ENCODE results near the gene PSD.

The PSD gene

DNA sequence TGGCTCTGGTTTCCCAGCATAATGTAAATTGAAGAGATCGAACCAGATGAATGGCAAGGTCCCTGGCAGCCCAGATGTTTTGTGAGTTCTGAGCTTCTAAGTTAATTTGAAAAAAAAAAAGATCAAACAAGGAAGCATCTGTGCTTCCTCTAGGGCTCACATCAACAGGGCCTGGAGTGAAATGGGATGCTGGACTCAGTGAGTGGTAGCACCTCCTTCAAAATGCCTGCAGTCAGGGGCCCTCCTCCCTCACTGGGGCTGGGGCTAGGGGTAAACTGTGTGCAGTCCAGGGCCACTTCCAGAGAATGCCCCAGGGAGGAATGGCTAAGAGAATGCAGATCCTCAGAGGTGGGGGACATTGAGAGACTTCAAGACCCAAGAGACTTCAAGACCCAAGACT lies 19.8 kb upstream of the PSD start:
- no peak overlapping the region for H3K27ac ChIP-seq (ENCODE audit: insufficient read depth, low read depth, low read length, poor library complexity, severe bottlenecking)
- no peaks in the 10 kb centered on the region for H3K36me3 ChIP-seq (ENCODE audit: control insufficient read depth, insufficient read depth, low read length)
- WGBS, 2 experiments = 80 to 88% methylated on average over 1 of the region's 1 CpG
- H3K9me3 ChIP-seq (ENCODE audit: control insufficient read depth, low read length) = no peaks in the 10 kb centered on the region
- no peak overlapping the region for H3K4me3 ChIP-seq (ENCODE audit: insufficient read depth, low read depth, low read length)
- peaks cover 33% of the 10 kb centered on the region for H3K27me3 ChIP-seq (ENCODE audit: control insufficient read depth, insufficient read depth, low read length, poor library complexity, severe bottlenecking)
- H3K4me1 ChIP-seq (ENCODE audit: control insufficient read depth, insufficient read depth, low read length) = peaks cover 6% of the 10 kb centered on the region

DNA sequence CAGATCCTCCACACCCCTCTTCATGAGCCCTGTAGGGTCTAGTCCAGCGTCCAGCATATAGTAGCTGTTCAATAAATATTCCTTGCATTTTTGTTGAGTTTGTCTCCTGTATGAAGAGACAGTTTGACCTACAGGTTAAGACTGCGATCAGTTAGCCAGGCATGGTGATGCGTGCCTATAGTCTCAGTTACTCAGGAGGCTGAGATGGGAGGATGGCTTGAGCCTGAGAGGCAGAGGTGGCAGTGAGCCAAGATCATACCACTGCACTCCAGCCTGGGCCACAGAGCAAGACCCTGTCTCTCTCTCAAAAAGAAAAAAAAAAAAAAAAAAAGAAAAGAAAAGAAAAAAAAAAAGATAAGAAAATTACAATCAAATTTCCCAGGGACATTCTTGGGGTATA lies 18.9 kb upstream of the PSD start:
- no peaks in the 10 kb centered on the region for H3K36me3 ChIP-seq (ENCODE audit: control insufficient read depth, insufficient read depth, low read length)
- H3K9me3 ChIP-seq (ENCODE audit: control insufficient read depth, low read length) = no peaks in the 10 kb centered on the region
- peaks cover 40% of the 10 kb centered on the region for H3K27me3 ChIP-seq (ENCODE audit: control insufficient read depth, insufficient read depth, low read length, poor library complexity, severe bottlenecking)
- H3K4me1 ChIP-seq (ENCODE audit: control insufficient read depth, insufficient read depth, low read length) = peaks cover 6% of the 10 kb centered on the region
- no peak overlapping the region for H3K27ac ChIP-seq (ENCODE audit: insufficient read depth, low read depth, low read length, poor library complexity, severe bottlenecking)
- H3K4me3 ChIP-seq (ENCODE audit: insufficient read depth, low read depth, low read length) = no peak overlapping the region
- WGBS, 2 experiments = 94 to 96% methylated on average over 3 of the region's 3 CpGs

- H3K4me3 ChIP-seq (ENCODE audit: insufficient read depth, low read depth, low read length) = no peak overlapping the region
- no peak overlapping the region for H3K27ac ChIP-seq (ENCODE audit: insufficient read depth, low read depth, low read length, poor library complexity, severe bottlenecking)
- no peaks in the 10 kb centered on the region for H3K9me3 ChIP-seq (ENCODE audit: control insufficient read depth, low read length)
- H3K36me3 ChIP-seq (ENCODE audit: control insufficient read depth, insufficient read depth, low read length) = no peaks in the 10 kb centered on the region
- H3K27me3 ChIP-seq (ENCODE audit: control insufficient read depth, insufficient read depth, low read length, poor library complexity, severe bottlenecking) = peaks cover 40% of the 10 kb centered on the region
- WGBS, 2 experiments = 91 to 92% methylated on average over 6 of the region's 6 CpGs
- H3K4me1 ChIP-seq (ENCODE audit: control insufficient read depth, insufficient read depth, low read length) = peaks cover 9% of the 10 kb centered on the region
These were observed 17.7 kb upstream of the PSD start for GRCh38 chr10:102436312-102436711.

- no peak overlapping the region for H3K4me3 ChIP-seq (ENCODE audit: insufficient read depth, low read depth, low read length)
- H3K9me3 ChIP-seq (ENCODE audit: control insufficient read depth, low read length) = no peaks in the 10 kb centered on the region
- H3K27me3 ChIP-seq (ENCODE audit: control insufficient read depth, insufficient read depth, low read length, poor library complexity, severe bottlenecking) = peaks cover 40% of the 10 kb centered on the region
- H3K36me3 ChIP-seq (ENCODE audit: control insufficient read depth, insufficient read depth, low read length) = no peaks in the 10 kb centered on the region
- 7 to 8% methylated on average over 12 to 14 of the region's 14 CpGs for WGBS, 2 experiments
- no peak overlapping the region for H3K27ac ChIP-seq (ENCODE audit: insufficient read depth, low read depth, low read length, poor library complexity, severe bottlenecking)
- peaks cover 10% of the 10 kb centered on the region for H3K4me1 ChIP-seq (ENCODE audit: control insufficient read depth, insufficient read depth, low read length)
These were observed 17.1 kb upstream of the PSD start for GRCh38 chr10:102435529-102436233.

DNA sequence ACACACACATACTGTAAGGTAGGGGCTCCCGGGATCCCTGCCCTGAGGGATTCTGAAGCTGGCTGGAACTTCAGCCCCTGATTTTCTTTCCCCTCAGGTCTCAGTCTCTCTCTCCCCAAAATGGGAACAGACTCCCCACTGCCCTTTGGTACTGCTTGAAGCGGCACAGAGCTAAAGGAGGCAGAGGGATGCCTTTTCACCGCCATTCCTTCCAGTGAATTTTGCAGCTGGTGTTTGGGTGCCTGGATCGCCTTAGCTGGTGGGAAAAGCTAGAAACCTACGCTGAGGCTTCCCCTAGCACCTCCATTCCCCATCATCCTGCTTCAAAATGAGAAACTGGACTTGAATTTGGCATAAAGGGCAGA lies 16.5 kb upstream of the PSD start:
- Histone ChIP-seq H3K27me3 (ENCODE audit: control insufficient read depth, insufficient read depth, low read length, poor library complexity, severe bottlenecking) (peaks cover 40% of the 10 kb centered on the region), H3K27ac (ENCODE audit: insufficient read depth, low read depth, low read length, poor library complexity, severe bottlenecking) (no peak overlapping the region), H3K36me3 (ENCODE audit: control insufficient read depth, insufficient read depth, low read length) (no peaks in the 10 kb centered on the region), H3K4me1 (ENCODE audit: control insufficient read depth, insufficient read depth, low read length) (peaks cover 10% of the 10 kb centered on the region), H3K4me3 (ENCODE audit: insufficient read depth, low read depth, low read length) (no peak overlapping the region), H3K9me3 (ENCODE audit: control insufficient read depth, low read length) (no peaks in the 10 kb centered on the region)
- 16 to 18% methylated on average over 5 of the region's 5 CpGs for WGBS, 2 experiments

DNA sequence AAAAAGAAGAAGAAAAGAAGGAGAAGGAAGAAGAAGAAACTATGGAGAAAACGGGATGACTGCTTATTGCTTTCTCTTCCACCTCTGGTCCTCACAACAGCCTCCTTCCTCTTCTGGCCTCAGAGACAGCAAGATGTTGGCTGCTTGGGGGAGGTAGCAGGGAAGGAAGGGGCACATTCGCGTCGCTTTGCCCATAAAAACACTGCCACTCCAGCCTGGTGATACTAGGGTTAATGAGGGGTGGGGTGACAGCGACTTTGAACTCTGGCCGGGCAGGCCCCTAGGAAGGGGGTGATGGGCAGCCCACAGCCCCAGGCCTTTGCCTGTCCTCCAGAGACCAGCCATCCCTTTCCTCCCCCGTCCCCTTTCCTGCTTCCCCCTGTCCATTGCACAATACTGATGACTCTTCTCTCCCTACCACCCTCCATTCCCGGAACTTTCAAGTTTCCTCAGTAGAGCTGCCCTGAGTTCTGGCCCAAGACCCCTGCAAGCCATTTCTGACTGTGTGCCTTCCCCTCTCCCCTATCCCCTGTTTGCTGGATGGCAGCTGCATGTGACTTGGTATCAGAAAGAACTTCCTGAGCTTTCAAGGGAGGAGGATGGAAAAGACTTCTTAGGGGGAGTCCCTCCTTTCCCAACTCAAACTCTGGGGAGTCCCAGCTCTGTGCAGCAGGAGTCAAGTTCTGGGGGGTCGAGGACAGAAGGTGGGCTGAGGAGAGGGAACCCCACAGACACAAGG lies 16.0 kb upstream of the PSD start:
- peaks cover 10% of the 10 kb centered on the region for H3K4me1 ChIP-seq (ENCODE audit: control insufficient read depth, insufficient read depth, low read length)
- 25 to 26% methylated on average over 9 of the region's 9 CpGs for WGBS, 2 experiments
- H3K9me3 ChIP-seq (ENCODE audit: control insufficient read depth, low read length) = no peaks in the 10 kb centered on the region
- no peak overlapping the region for H3K27ac ChIP-seq (ENCODE audit: insufficient read depth, low read depth, low read length, poor library complexity, severe bottlenecking)
- H3K27me3 ChIP-seq (ENCODE audit: control insufficient read depth, insufficient read depth, low read length, poor library complexity, severe bottlenecking) = peaks cover 40% of the 10 kb centered on the region
- H3K4me3 ChIP-seq (ENCODE audit: insufficient read depth, low read depth, low read length) = no peak overlapping the region
- H3K36me3 ChIP-seq (ENCODE audit: control insufficient read depth, insufficient read depth, low read length) = no peaks in the 10 kb centered on the region

GRCh38 chr10:102433619-102434046 lies 15.0 kb upstream of the PSD start:
- Histone ChIP-seq H3K27me3 (ENCODE audit: control insufficient read depth, insufficient read depth, low read length, poor library complexity, severe bottlenecking) (peaks cover 40% of the 10 kb centered on the region), H3K27ac (ENCODE audit: insufficient read depth, low read depth, low read length, poor library complexity, severe bottlenecking) (no peak overlapping the region), H3K4me3 (ENCODE audit: insufficient read depth, low read depth, low read length) (no peak overlapping the region), H3K9me3 (ENCODE audit: control insufficient read depth, low read length) (no peaks in the 10 kb centered on the region), H3K4me1 (ENCODE audit: control insufficient read depth, insufficient read depth, low read length) (peaks cover 10% of the 10 kb centered on the region), H3K36me3 (ENCODE audit: control insufficient read depth, insufficient read depth, low read length) (no peaks in the 10 kb centered on the region)
- 70 to 73% methylated on average over 5 of the region's 5 CpGs for WGBS, 2 experiments

DNA sequence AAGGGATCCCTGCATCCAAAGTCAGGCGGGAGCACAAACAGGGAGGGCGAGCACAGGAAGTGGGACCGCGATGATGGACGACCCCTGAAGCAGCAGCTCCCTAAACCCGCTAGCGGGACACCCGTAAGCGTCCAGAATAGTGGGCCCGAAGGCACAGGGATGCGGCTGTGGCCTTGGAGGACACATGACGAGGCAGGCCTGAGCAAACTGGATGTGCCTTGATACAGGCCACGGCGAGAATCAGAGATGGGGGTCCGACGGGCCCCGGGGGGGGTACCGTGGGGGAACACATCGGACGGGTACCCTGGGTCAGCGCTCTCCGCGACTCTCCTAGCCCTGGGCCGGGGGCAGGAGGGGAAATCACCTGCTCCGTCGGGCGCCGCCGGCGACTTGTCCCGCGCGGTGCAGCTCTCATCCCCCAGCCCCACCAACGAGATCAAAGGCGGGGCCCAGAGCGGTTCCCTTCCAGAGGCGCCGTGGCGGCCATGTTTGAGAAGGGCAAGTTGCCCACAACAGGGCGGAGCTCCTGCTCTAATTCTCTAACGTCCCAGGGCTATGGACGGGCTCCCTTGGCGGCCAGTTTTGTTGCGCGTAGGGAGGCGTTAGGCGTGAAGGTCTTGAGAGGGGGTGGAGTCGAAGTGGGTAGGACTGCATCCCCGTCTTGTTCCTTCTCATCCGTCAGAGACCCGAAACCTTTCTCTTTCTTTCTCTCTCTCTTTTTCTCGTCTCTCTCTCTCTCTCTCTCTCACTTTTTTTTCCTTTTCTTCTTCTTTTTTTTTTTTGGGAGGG lies 13.8 kb upstream of the PSD start, which contains the start of gene CUEDC2:
CUEDC2 (minus strand) TSS at position 413 of the 789 bp plus-strand sequence. CDS start 7,386 bp downstream, outside the sequence.
- H3K36me3 ChIP-seq (ENCODE audit: control insufficient read depth, insufficient read depth, low read length) = no peaks in the 10 kb centered on the region
- peaks cover 40% of the 10 kb centered on the region for H3K27me3 ChIP-seq (ENCODE audit: control insufficient read depth, insufficient read depth, low read length, poor library complexity, severe bottlenecking)
- 1% methylated on average over 52 of the region's 52 CpGs for WGBS, 2 experiments
- no peak within 1 kb of the TSS for H3K27ac ChIP-seq (ENCODE audit: insufficient read depth, low read depth, low read length, poor library complexity, severe bottlenecking)
- H3K9me3 ChIP-seq (ENCODE audit: control insufficient read depth, low read length) = no peaks in the 10 kb centered on the region
- peaks cover 10% of the 10 kb centered on the region for H3K4me1 ChIP-seq (ENCODE audit: control insufficient read depth, insufficient read depth, low read length)
- H3K4me3 ChIP-seq (ENCODE audit: insufficient read depth, low read depth, low read length) = peak within 1 kb of the TSS; percentile 76

DNA sequence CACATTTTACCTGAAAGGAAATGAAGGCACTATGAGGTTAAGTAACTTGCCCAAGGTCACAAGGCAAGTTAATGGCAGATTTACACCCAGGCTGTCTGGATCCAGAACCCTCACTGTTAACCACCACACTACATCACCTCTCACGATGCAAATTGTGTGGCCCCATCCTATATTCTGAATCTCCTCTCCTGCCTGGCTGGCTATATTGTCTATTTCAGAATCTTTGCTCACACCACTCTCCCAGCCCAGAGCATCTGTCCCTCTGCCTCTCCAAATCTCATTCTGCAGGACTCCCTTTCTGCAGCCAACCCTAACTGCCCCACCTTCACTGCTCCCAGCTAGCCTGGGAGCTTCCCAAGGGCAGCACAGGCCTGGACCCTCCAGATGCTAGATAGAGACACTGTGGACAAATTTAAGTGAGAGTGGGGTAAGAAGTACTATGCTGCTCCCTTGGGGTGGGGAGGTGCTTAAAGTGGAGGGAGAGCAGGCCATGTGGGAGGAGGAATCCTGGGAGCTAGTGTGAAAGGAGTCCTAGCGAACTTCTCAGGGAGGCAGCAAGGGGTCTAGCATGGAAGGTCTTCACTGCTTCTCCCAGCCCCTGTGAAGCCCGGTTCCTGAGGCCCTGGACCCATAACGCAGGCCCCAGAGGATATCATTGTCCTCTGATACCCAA lies 13.0 kb upstream of the PSD start:
- no peak overlapping the region for H3K27ac ChIP-seq (ENCODE audit: insufficient read depth, low read depth, low read length, poor library complexity, severe bottlenecking)
- H3K27me3 ChIP-seq (ENCODE audit: control insufficient read depth, insufficient read depth, low read length, poor library complexity, severe bottlenecking) = peaks cover 38% of the 10 kb centered on the region
- H3K9me3 ChIP-seq (ENCODE audit: control insufficient read depth, low read length) = no peaks in the 10 kb centered on the region
- H3K4me1 ChIP-seq (ENCODE audit: control insufficient read depth, insufficient read depth, low read length) = peaks cover 10% of the 10 kb centered on the region
- H3K36me3 ChIP-seq (ENCODE audit: control insufficient read depth, insufficient read depth, low read length) = no peaks in the 10 kb centered on the region
- H3K4me3 ChIP-seq (ENCODE audit: insufficient read depth, low read depth, low read length) = peak overlapping the region; percentile 76
- WGBS, 2 experiments = 30 to 31% methylated on average over 4 of the region's 4 CpGs
